H1 (cell line): ENCODE results near the gene RTN3. TPM values are rescaled to one million over a fixed set of nuclear protein-coding genes. Genes with fewer than 3 reads are reported as not detected.

Experiments
- ATF3 ChIP-seq: IDR thresholded peaks from 2 replicates; pipeline ENCODE4 v1.6.1; 2011; ENCODE audit warnings: low read depth, mild to moderate bottlenecking, low read length; ENCODE audit not compliant: insufficient read depth
- BCL11A ChIP-seq, 2 experiments: IDR thresholded peaks; one replicate each; pipeline ENCODE4 v1.6.1; 2011; ENCODE audit warnings: low read depth in 2 of 2, low read length in 2 of 2, mild to moderate bottlenecking in 2 of 2
- CHD1 ChIP-seq: IDR thresholded peaks from 2 replicates; pipeline ENCODE4 v1.6.1; 2012; ENCODE audit warnings: low read depth, low read length, improper control_type of control experiment
- EGR1 ChIP-seq: IDR thresholded peaks from 2 replicates; pipeline ENCODE4 v1.6.1; 2011; ENCODE audit warnings: low read depth, low read length, borderline replicate concordance
- EP300 ChIP-seq, 2 experiments: IDR thresholded peaks; 1 replicate in 1 of 2; 2 replicates in 1 of 2; pipeline ENCODE4 v1.6.1; 2011 to 2012; ENCODE audit warnings: low read depth in 2 of 2, low read length in 2 of 2, mild to moderate bottlenecking in 2 of 2, borderline replicate concordance in 1 of 2, inconsistent platforms in 1 of 2, moderate library complexity in 1 of 2
- GTF2F1 ChIP-seq: IDR thresholded peaks from 2 replicates; pipeline ENCODE4 v1.6.1; 2012; ENCODE audit warnings: low read depth, low read length, improper control_type of control experiment, borderline replicate concordance
- JUN ChIP-seq: IDR thresholded peaks from 2 replicates; pipeline ENCODE4 v1.6.1; 2011; ENCODE audit warnings: low read depth, mild to moderate bottlenecking, improper control_type of control experiment, low read length
- KDM1A ChIP-seq: fragments of 200-600, 300-600 bp; sonication (generic); IDR thresholded peaks from 2 replicates; pipeline ENCODE4 v1.7.1; 2016; ENCODE audit warnings: mild to moderate bottlenecking, low read length, borderline replicate concordance
- MAFK ChIP-seq: IDR thresholded peaks from 2 replicates; pipeline ENCODE4 v1.6.1; 2012; ENCODE audit warnings: low read depth, mild to moderate bottlenecking, improper control_type of control experiment, low read length
- NANOG ChIP-seq: IDR thresholded peaks from 2 replicates; pipeline ENCODE4 v1.6.1; 2011; ENCODE audit warnings: low read length, low read depth, mild to moderate bottlenecking, inconsistent platforms; ENCODE audit not compliant: insufficient read depth, poor library complexity, severe bottlenecking
- POLR2A ChIP-seq, 2 experiments: IDR thresholded peaks; 1 replicate in 1 of 2; 2 replicates in 1 of 2; pipeline ENCODE4 v1.6.1; 2011; ENCODE audit warnings: low read depth in 2 of 2, low read length in 2 of 2, mild to moderate bottlenecking in 2 of 2; ENCODE audit errors: control extremely low read depth in 1 of 2
- RAD21 ChIP-seq, 2 experiments: IDR thresholded peaks in 1 of 2; conservative IDR thresholded peaks in 1 of 2; 2 replicates each; pipeline ENCODE4 v1.6.1; 2011; ENCODE audit warnings: low read depth in 2 of 2, low read length in 2 of 2, improper control_type of control experiment in 1 of 2, inconsistent platforms in 1 of 2, mild to moderate bottlenecking in 1 of 2, moderate library complexity in 1 of 2
- RBBP5 ChIP-seq: IDR thresholded peaks from 2 replicates; pipeline ENCODE4 v1.7.1; 2012; ENCODE audit warnings: low read depth, mild to moderate bottlenecking, inconsistent platforms, low read length, moderate library complexity, borderline replicate concordance
- RXRA ChIP-seq: IDR thresholded peaks from 2 replicates; pipeline ENCODE4 v1.6.1; 2011; ENCODE audit warnings: low read depth, mild to moderate bottlenecking, low read length, moderate library complexity; ENCODE audit not compliant: insufficient read depth
- SAP30 ChIP-seq: fragments of 300-600 bp; sonication (generic); IDR thresholded peaks from 2 replicates; pipeline ENCODE4 v1.7.1; 2012; ENCODE audit warnings: low read length, moderate library complexity, mild to moderate bottlenecking, inconsistent platforms; ENCODE audit not compliant: insufficient read depth, insufficient replicate concordance
- SIRT6 ChIP-seq: IDR thresholded peaks from one replicate; pipeline ENCODE4 v1.7.1; 2012; ENCODE audit warnings: low read length, inconsistent platforms
- SRF ChIP-seq: IDR thresholded peaks from 2 replicates; pipeline ENCODE4 v1.6.1; 2011; ENCODE audit warnings: mild to moderate bottlenecking, low read depth, low read length, moderate library complexity
- SUZ12 ChIP-seq: fragments of 200-600 bp; sonication (generic); IDR thresholded peaks from 2 replicates; pipeline ENCODE4 v1.6.1; 2012; ENCODE audit warnings: mild to moderate bottlenecking, inconsistent platforms, low read length, moderate library complexity, mixed read lengths
- TAF1 ChIP-seq: IDR thresholded peaks from 2 replicates; pipeline ENCODE4 v1.6.1; 2011; ENCODE audit warnings: mild to moderate bottlenecking, low read depth, low read length
- TAF7 ChIP-seq: optimal IDR thresholded peaks from 2 replicates; pipeline ENCODE3; 2011; ENCODE audit warnings: low read depth, mild to moderate bottlenecking, inconsistent platforms, low read length, moderate library complexity, borderline replicate concordance
- TBP ChIP-seq: IDR thresholded peaks from 2 replicates; pipeline ENCODE4 v1.6.1; 2011; ENCODE audit warnings: low read depth, low read length, improper control_type of control experiment
- TEAD4 ChIP-seq: IDR thresholded peaks from 2 replicates; pipeline ENCODE4 v1.6.1; 2012; ENCODE audit warnings: low read depth, low read length, inconsistent platforms, mixed read lengths
- polyA plus RNA-seq, 7 experiments: library from polyadenylated mRNA; depleted of rRNA in 3 of 7; stranded (reverse) in 5 of 7; unstranded in 2 of 7; fragments of >200 nt in 5 of 7; fragments of 200-250 nt in 2 of 7; gene quantifications; 1 replicate in 5 of 7; 2 replicates in 1 of 7; 4 replicates in 1 of 7; pipeline versions ENCODE4 v1.2.1 to v1.2.3, GENCODE V29; 2011 to 2013; ENCODE audit warnings: missing spikeins in 2 of 7, mixed read lengths in 2 of 7
- total RNA-seq: library from RNA; stranded (reverse); fragmentation: NEBNext Ultra II Directional; extraction: Animal tissue kit (Norgen Biotek cat#: 25700); gene quantifications from 2 replicates; pipeline ENCODE4 v1.2.1, GENCODE V29; 2021

The RTN3 gene
- total and polyA plus RNA-seq, 2 of the 8 experiments (the other 6 are each of a cell fraction or from before 2014, with no cell fraction given) = 160 to 203 TPM

DNA sequence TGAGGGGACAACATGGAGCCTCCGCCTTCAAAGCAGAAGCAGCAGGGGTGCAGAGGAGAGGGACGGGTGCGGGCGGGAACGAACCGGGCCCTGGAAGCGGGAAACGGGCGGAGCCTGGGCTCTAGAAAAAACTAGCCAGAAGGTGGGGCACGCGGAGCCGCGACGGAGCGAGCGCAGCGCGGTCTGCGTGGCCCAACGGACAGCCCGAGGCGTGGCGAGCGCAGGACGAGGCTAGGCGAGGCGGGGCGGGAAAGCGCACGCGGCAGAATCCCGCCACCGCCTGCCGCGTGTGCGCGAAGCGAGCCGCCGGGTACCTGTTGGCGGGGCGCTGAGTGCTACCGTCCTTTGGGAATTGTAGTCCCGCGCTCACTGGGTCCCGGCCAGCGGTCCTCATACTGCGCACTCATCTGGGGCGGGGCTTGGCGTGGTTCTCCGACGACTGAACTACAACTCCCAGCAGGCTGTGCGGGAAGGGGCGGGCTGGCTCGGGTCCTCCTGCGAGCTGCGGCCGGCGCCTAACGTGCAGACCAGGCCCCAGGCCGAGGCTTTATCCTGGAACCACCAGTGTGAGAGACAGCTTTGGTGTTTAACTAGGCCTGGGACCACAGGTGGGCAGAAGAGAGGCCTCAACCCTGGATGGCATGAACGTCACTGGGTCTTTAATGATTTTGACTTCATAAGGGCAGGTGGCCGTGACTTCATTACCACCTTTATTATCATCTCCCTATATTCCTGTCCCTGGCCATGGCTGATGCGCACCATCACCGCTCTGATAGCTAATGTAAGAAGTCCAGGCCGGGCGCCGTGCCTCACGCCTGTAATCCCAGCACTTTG lies 9.8 kb upstream of the RTN3 start, which contains the start of gene ATL3 (continued):
- no peak for TF ChIP-seq RXRA
- no peak for TF ChIP-seq SRF
- TF ChIP-seq EGR1 = no peak; the same call in 1 of the 2 replicates
- no peak for TF ChIP-seq CHD1
- no peak for TF ChIP-seq TAF7
- TF ChIP-seq TAF1 = 0 out of 2 replicates have a peak, but pooled peaks have one; percentile 37
- TF ChIP-seq EP300 (IDR thresholded peaks at IDR 0.05; ENCODE audit: borderline replicate concordance in 1 of 2, low read depth in 2 of 2, low read length in 2 of 2) = peak in 1 of 2 experiments; percentile 56; a peak in 1 of 3 replicates
- no peak for TF ChIP-seq SIRT6
- TF ChIP-seq JUN = no peak
- TF ChIP-seq TEAD4 = peak; percentile 65
- TF ChIP-seq TBP = peak; percentile 55; the same call in 1 of the 2 replicates
- no peak for TF ChIP-seq NANOG
- no peak for TF ChIP-seq RAD21 (IDR thresholded peaks at IDR 0.05 in 1 of 2, conservative IDR thresholded peaks at IDR 0.05 in 1 of 2; ENCODE audit: low read depth in 2 of 2, low read length in 2 of 2)
- peak; percentile 37; the same call in 1 of the 2 replicates for TF ChIP-seq MAFK
- no peak for TF ChIP-seq BCL11A (IDR thresholded peaks at IDR 0.05; ENCODE audit: low read depth in 2 of 2, low read length in 2 of 2)
- peak in 1 of 2 experiments; percentile 65; a peak in 2 of 3 replicates for TF ChIP-seq POLR2A (IDR thresholded peaks at IDR 0.05; ENCODE audit: control extremely low read depth in 1 of 2, low read depth in 2 of 2, low read length in 2 of 2)
- TF ChIP-seq ATF3 = no peak
- 0 out of 2 replicates have a peak, but pooled peaks have one; percentile 56 for TF ChIP-seq GTF2F1
- no peak for TF ChIP-seq SUZ12
- TF ChIP-seq SAP30 = no peak
- peak; percentile 53; the same call in 1 of the 2 replicates for TF ChIP-seq KDM1A
- TF ChIP-seq RBBP5 = 0 out of 2 replicates have a peak, but pooled peaks have one; percentile 59
